ENCODE results near the gene IRF9. TPM values are rescaled to one million over a fixed set of nuclear protein-coding genes. Genes with fewer than 3 reads are reported as not detected.

The IRF9 gene
- total RNA-seq, 1 experiment from 2014 or later = 15.6 TPM

DNA sequence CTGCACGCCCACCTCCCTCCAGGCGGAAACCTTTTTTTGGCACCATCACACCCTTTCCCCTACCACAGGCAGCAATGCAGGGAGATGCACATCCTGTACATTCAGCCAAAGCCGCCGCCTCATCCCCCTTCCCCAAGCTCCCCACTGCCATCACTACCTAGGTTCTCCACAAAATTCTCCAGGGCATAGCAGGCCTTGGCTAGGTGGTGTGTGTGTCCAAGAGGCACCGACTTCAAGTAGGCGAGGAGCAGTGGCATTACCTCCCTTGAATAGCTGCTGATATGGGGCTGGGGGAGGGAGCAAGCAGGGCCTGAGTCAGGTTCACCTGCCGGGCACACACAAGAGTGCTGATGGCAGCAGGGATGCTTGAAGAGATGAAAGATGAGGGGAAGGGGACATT lies 24.0 kb downstream of the IRF9 start:
- ChIA-PET POLR2A (no interaction called here), CTCF (interaction anchor here (1.2 kb wide), 1 partner anchor 31 kb away, joined by 3 read pairs; the partner anchor contains the start of gene MDP1)
- Mint-ChIP-seq H3K4me1 (peaks cover 16% of the 10 kb centered on the region), H3K27me3 (ENCODE audit: low read depth) (no peaks in the 10 kb centered on the region), H3K9me3 (no peaks in the 10 kb centered on the region), H3K27ac (no peak overlapping the region), H3K4me3 (no peak overlapping the region), H3K36me3 (peaks cover 37% of the 10 kb centered on the region)
- no peak for ATAC-seq
- no peak for DNase-seq (ENCODE audit: low spot score)
- TF ChIP-seq PREB (CRISPR knock-in tag; IDR thresholded peaks at IDR 0.05; ENCODE audit: borderline replicate concordance) (no peak), FOXK1 (CRISPR knock-in tag; IDR thresholded peaks at IDR 0.05) (no peak), CDX4 (CRISPR knock-in tag; IDR thresholded peaks at IDR 0.05; ENCODE audit: borderline replicate concordance) (no peak), ATF1 (CRISPR knock-in tag; IDR thresholded peaks at IDR 0.05) (no peak), SOX15 (CRISPR knock-in tag; IDR thresholded peaks at IDR 0.05) (no peak), JUN (CRISPR knock-in tag; IDR thresholded peaks at IDR 0.05) (no peak), USF1 (CRISPR knock-in tag; IDR thresholded peaks at IDR 0.05) (no peak), NFYB (CRISPR knock-in tag; conservative IDR thresholded peaks at IDR 0.05; ENCODE audit: low read depth) (no peak), TP53 (CRISPR knock-in tag; IDR thresholded peaks at IDR 0.05) (no peak), KAT7 (CRISPR knock-in tag; IDR thresholded peaks at IDR 0.05; ENCODE audit: borderline replicate concordance) (no peak), ZNF232 (CRISPR knock-in tag; IDR thresholded peaks at IDR 0.05) (no peak)
- TF ChIP-seq, protein P1, sequence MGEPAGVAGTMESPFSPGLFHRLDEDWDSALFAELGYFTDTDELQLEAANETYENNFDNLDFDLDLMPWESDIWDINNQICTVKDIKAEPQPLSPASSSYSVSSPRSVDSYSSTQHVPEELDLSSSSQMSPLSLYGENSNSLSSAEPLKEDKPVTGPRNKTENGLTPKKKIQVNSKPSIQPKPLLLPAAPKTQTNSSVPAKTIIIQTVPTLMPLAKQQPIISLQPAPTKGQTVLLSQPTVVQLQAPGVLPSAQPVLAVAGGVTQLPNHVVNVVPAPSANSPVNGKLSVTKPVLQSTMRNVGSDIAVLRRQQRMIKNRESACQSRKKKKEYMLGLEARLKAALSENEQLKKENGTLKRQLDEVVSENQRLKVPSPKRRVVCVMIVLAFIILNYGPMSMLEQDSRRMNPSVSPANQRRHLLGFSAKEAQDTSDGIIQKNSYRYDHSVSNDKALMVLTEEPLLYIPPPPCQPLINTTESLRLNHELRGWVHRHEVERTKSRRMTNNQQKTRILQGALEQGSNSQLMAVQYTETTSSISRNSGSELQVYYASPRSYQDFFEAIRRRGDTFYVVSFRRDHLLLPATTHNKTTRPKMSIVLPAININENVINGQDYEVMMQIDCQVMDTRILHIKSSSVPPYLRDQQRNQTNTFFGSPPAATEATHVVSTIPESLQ (CRISPR knock-in tag; IDR thresholded peaks at IDR 0.05) = no peak
- TF ChIP-seq, protein P2, sequence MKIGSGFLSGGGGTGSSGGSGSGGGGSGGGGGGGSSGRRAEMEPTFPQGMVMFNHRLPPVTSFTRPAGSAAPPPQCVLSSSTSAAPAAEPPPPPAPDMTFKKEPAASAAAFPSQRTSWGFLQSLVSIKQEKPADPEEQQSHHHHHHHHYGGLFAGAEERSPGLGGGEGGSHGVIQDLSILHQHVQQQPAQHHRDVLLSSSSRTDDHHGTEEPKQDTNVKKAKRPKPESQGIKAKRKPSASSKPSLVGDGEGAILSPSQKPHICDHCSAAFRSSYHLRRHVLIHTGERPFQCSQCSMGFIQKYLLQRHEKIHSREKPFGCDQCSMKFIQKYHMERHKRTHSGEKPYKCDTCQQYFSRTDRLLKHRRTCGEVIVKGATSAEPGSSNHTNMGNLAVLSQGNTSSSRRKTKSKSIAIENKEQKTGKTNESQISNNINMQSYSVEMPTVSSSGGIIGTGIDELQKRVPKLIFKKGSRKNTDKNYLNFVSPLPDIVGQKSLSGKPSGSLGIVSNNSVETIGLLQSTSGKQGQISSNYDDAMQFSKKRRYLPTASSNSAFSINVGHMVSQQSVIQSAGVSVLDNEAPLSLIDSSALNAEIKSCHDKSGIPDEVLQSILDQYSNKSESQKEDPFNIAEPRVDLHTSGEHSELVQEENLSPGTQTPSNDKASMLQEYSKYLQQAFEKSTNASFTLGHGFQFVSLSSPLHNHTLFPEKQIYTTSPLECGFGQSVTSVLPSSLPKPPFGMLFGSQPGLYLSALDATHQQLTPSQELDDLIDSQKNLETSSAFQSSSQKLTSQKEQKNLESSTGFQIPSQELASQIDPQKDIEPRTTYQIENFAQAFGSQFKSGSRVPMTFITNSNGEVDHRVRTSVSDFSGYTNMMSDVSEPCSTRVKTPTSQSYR (CRISPR knock-in tag; IDR thresholded peaks at IDR 0.05) = no peak

DNA sequence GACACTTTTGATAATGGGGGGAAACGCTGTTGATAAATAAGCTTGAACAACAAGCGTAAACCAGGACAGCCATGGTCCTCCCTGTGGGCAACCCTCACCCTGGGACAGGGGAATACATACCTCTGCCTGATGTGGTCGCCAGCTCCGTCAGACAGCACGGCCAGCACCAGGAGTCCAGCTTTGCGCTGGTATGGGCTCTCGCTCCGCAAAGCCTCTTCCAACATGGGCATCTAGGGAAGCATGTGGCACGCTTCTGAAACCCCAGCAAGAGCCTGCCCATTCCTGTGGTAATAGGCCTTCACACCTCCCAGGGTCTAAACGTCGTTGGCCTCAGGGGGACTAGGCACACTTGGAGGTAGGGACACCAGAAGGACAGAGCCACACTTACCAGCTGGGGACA lies 24.7 kb downstream of the IRF9 start:
- no peak for ATAC-seq
- H3K9me3 Mint-ChIP-seq = no peaks in the 10 kb centered on the region
- TF ChIP-seq KAT7 (CRISPR knock-in tag; IDR thresholded peaks at IDR 0.05; ENCODE audit: borderline replicate concordance) = no peak
- TF ChIP-seq SMAD4 (CRISPR knock-in tag; IDR thresholded peaks at IDR 0.05) = no peak
- no peak for TF ChIP-seq FOXK1 (CRISPR knock-in tag; IDR thresholded peaks at IDR 0.05)
- TF ChIP-seq RORB (CRISPR knock-in tag; IDR thresholded peaks at IDR 0.05) = no peak
- no peak for TF ChIP-seq ATF1 (CRISPR knock-in tag; IDR thresholded peaks at IDR 0.05)
- TF ChIP-seq, protein P2 (CRISPR knock-in tag; IDR thresholded peaks at IDR 0.05) = no peak
- TF ChIP-seq, protein P1 (CRISPR knock-in tag; IDR thresholded peaks at IDR 0.05) = no peak
- no peak for TF ChIP-seq PRDM15 (CRISPR knock-in tag; IDR thresholded peaks at IDR 0.05)
- no peak for TF ChIP-seq FOXP1 (CRISPR knock-in tag; IDR thresholded peaks at IDR 0.05; ENCODE audit: borderline replicate concordance)
- no peak for TF ChIP-seq ZNF396 (CRISPR knock-in tag; IDR thresholded peaks at IDR 0.05; ENCODE audit: borderline replicate concordance)

More for the DNA sequence above, 24.7 kb downstream of the IRF9 start:
- H3K4me1 Mint-ChIP-seq = peaks cover 16% of the 10 kb centered on the region
- no peak for DNase-seq (ENCODE audit: low spot score)
- H3K36me3 Mint-ChIP-seq = peaks cover 34% of the 10 kb centered on the region
- H3K27me3 Mint-ChIP-seq (ENCODE audit: low read depth) = no peaks in the 10 kb centered on the region
- no peak overlapping the region for H3K4me3 Mint-ChIP-seq
- ChIA-PET POLR2A (no interaction called here), CTCF (interaction anchor here (0.9 kb wide), 1 partner anchor 25 kb away, joined by 3 read pairs; the partner anchor contains the start of gene IRF9)
- H3K27ac Mint-ChIP-seq = no peak overlapping the region

All from WTC11 (cell line).